Spleen (tissue), 11 donors: Measurements from ENCODE around the gene CUL5. TPM values are rescaled to one million over a fixed set of nuclear protein-coding genes. Genes with fewer than 3 reads are reported as not detected.

ENCODE experiments used
- DNase-seq: peaks from one replicate; pipeline ENCODE4 v3.0.0-alpha.2; 2020
- H3K27ac ChIP-seq, 8 donors: fragments of 200-600 bp; sonication (generic) in 7 of 8; 1 replicate in 4 of 8; 2 replicates in 4 of 8; pipeline versions ENCODE4 v1.5.0 to v1.8.0; 2016 to 2021; ENCODE audit warnings: inconsistent platforms in 4 of 8, mild to moderate bottlenecking in 4 of 8, moderate library complexity in 1 of 8
- H3K27me3 ChIP-seq, 7 donors: fragments of 200-600 bp; sonication (generic) in 6 of 7; replicated peaks in 1 of 7; 1 replicate in 4 of 7; 2 replicates in 3 of 7; pipeline versions ENCODE4 v1.5.0 to v1.8.0; 2016 to 2021; ENCODE audit warnings: inconsistent platforms in 3 of 7, mild to moderate bottlenecking in 1 of 7
- H3K36me3 ChIP-seq, 6 donors: fragments of 200-600 bp; sonication (generic) in 5 of 6; 1 replicate in 4 of 6; 2 replicates in 2 of 6; pipeline versions ENCODE4 v1.5.0 to v1.8.0; 2016 to 2021; ENCODE audit warnings: inconsistent platforms in 2 of 6
- H3K4me1 ChIP-seq, 6 donors: fragments of 200-600 bp; sonication (generic) in 5 of 6; 1 replicate in 3 of 6; 2 replicates in 3 of 6; pipeline versions ENCODE4 v1.5.0 to v1.8.0; 2016 to 2021; ENCODE audit warnings: inconsistent platforms in 3 of 6
- H3K4me3 ChIP-seq, 8 donors: fragments of 200-600 bp; sonication (generic) in 7 of 8; 1 replicate in 4 of 8; 2 replicates in 4 of 8; pipeline versions ENCODE4 v1.5.0 to v1.8.0; 2016 to 2021; ENCODE audit warnings: inconsistent platforms in 4 of 8, mild to moderate bottlenecking in 4 of 8, moderate library complexity in 2 of 8
- H3K9me3 ChIP-seq, 8 donors: fragments of 200-600 bp; sonication (generic) in 7 of 8; 1 replicate in 4 of 8; 2 replicates in 4 of 8; pipeline versions ENCODE4 v1.5.0 to v1.8.0; 2016 to 2021; ENCODE audit warnings: inconsistent platforms in 4 of 8
- POLR2A ChIP-seq, 3 donors: fragments of 450-650 bp; IDR thresholded peaks; one replicate each; pipeline ENCODE4 v1.5.1; 2017; ENCODE audit warnings: antibody characterized with exemption in 3 of 3, mild to moderate bottlenecking in 1 of 3
- POLR2AphosphoS5 ChIP-seq, 3 donors: sonication (generic); formaldehyde crosslinking; IDR thresholded peaks; one replicate each; pipeline ENCODE4 v1.5.1; 2017; ENCODE audit warnings: antibody characterized with exemption in 3 of 3
- WGBS, 5 donors: extraction: QIAGEN DNeasy Blood & Tissue Kit in 3 of 5; methylation state at CpG; one replicate each; pipeline versions ENCODE4 v1.1.5 to v1.1.7; 2013 to 2018; 5-methylcytosine and 5-hydroxymethylcytosine counted together
- intact Hi-C: fragments of 100-400 bp; cut with DNase I; formaldehyde crosslinking; loops from one replicate; pipeline ENCODE4 v1.15.0; 2023; ENCODE audit warnings: low total_unique reads
- polyA plus RNA-seq, 3 donors: library from polyadenylated mRNA; stranded (reverse); fragments of 200-250 nt; gene quantifications; one replicate each; pipeline ENCODE4 v1.2.1, GENCODE V29; 2013
- total RNA-seq, 7 donors: library from RNA; depleted of rRNA in 3 of 7; stranded (reverse); fragments of >200 nt in 3 of 7; fragmentation: NEBNext Ultra II Directional in 4 of 7; extraction: Animal tissue kit (Norgen Biotek cat#: 25700) in 4 of 7; gene quantifications; one replicate each; pipeline versions ENCODE4 v1.1.0 to v1.2.1, GENCODE V29; 2016 to 2021
- TF ChIP-seq, protein P1 (sequence below), 11 experiments: fragments of 200-600 bp in 7 of 11; fragments of 450-650 bp in 4 of 11; sonication (generic) in 4 of 11; IDR thresholded peaks in 8 of 11; conservative IDR thresholded peaks in 3 of 11; 1 replicate in 7 of 11; 2 replicates in 4 of 11; pipeline versions ENCODE4 v1.4.0 to v1.8.0; 2016 to 2021; ENCODE audit warnings: antibody characterized with exemption in 11 of 11, inconsistent platforms in 4 of 11, mild to moderate bottlenecking in 1 of 11
- donor health status: healthy with polysubstance abuse.
- donor health status: DM: no; HTN: no; CAD: no; lungs with moderate emphysema.
- donor health status: DM: no; HTN: no; CAD: no.
- donor health status: Bipolar disorder and iron deficiency.
- donor health status: healthy.
- donor health status: DM: no; HTN: no; CAD: no.
- donor health status: DM: yes; HTN: yes; CAD: no.

CUL5 gene
- total and polyA plus RNA-seq, 10 donors: 5.5 to 42.7 (median 35.6) TPM

DNA sequence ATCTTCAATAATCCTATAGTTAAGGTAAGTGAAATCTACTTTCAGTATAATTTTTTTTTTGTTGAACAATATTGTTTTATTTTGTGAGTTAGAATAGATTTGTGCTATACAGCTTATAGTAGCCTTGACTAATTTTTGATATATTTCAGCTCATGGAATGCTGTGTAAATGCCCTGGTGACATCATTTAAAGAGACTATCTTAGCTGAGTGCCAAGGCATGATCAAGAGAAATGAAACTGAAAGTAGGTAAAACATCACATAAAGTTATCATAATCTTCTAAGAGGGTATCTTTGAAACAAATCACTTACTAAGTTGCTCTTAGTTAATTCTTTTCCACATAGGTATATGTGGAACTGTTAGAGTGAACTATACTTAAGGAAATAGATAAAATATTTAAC is 61.2 kb downstream of the CUL5 start:
- TF ChIP-seq, protein P1, sequence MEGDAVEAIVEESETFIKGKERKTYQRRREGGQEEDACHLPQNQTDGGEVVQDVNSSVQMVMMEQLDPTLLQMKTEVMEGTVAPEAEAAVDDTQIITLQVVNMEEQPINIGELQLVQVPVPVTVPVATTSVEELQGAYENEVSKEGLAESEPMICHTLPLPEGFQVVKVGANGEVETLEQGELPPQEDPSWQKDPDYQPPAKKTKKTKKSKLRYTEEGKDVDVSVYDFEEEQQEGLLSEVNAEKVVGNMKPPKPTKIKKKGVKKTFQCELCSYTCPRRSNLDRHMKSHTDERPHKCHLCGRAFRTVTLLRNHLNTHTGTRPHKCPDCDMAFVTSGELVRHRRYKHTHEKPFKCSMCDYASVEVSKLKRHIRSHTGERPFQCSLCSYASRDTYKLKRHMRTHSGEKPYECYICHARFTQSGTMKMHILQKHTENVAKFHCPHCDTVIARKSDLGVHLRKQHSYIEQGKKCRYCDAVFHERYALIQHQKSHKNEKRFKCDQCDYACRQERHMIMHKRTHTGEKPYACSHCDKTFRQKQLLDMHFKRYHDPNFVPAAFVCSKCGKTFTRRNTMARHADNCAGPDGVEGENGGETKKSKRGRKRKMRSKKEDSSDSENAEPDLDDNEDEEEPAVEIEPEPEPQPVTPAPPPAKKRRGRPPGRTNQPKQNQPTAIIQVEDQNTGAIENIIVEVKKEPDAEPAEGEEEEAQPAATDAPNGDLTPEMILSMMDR (IDR thresholded peaks at IDR 0.05 in 8 of 11, conservative IDR thresholded peaks at IDR 0.05 in 3 of 11): no peak
- TF ChIP-seq POLR2A (IDR thresholded peaks at IDR 0.05): no peak
- no peak for TF ChIP-seq POLR2AphosphoS5 (IDR thresholded peaks at IDR 0.05)
- Histone ChIP-seq H3K27me3 (no peaks in the 10 kb centered on the region), H3K36me3 (peaks cover 0 to 81% (median 20%) of the 10 kb centered on the region in 6 donors), H3K9me3 (no peaks in the 10 kb centered on the region), H3K4me1 (peaks cover 0 to 22% (median 9%) of the 10 kb centered on the region in 6 donors), H3K4me3 (no peak overlapping the region), H3K27ac (peak overlapping the region in 4 of 8 donors; percentile 15 to 48 (median 28))
- intact Hi-C loops: no loop called here
- DNase-seq: no peak

DNA sequence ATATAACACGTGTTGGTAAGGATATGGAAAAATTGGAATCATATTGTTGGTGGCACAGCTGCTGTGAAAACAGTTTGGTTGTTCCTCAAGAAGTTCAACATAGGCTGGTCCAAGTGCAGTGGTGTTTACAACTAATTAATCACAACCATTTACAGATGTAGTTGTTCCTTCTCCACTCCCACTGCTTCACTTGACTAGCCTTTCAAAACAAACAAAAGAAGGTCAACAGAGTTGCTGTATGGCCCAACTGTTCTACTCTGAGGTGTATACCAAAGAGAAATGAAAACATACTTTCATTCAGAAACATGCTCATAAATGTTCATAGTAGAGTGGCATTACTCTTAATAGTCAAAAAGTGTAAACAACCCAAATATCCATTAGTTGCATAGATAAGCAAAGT is 76.1 kb downstream of the CUL5 start:
- Histone ChIP-seq H3K4me1 (no peaks in the 10 kb centered on the region), H3K9me3 (no peaks in the 10 kb centered on the region)

DNA sequence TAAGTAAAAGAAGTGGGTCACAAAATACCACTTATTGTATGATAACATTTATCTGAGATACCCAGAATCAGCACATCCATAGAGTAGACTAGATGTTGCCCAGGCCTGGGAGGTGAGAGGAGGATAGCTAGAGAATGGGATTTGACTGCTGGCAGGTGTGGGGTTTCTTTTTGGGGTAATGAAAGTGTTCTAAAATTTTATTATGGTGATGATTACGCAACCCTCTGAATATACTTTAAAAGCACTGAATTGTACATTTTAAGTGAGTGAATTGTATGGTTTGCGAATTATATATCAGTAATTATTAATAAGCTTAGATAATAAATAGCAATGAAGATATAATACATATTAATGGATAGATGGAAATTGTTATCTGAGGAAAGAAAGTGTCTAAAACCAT is 77.0 kb downstream of the CUL5 start:
- 96 to 98% (median 97%) methylated on average over 2 of the region's 2 CpGs for WGBS, 5 donors
- Histone ChIP-seq H3K27me3 (no peaks in the 10 kb centered on the region), H3K36me3 (peaks cover 0 to 91% (median 48%) of the 10 kb centered on the region in 6 donors), H3K4me3 (no peak overlapping the region), H3K4me1 (no peaks in the 10 kb centered on the region), H3K27ac (no peak overlapping the region), H3K9me3 (no peaks in the 10 kb centered on the region)
- TF ChIP-seq POLR2AphosphoS5 (IDR thresholded peaks at IDR 0.05) (no peak), POLR2A (IDR thresholded peaks at IDR 0.05) (no peak)
- TF ChIP-seq, protein P1 (IDR thresholded peaks at IDR 0.05 in 8 of 11, conservative IDR thresholded peaks at IDR 0.05 in 3 of 11): no peak
- DNase-seq: no peak
- intact Hi-C loops: no loop called here

More for the DNA sequence above, 76.1 kb downstream of the CUL5 start:
- peaks cover 0 to 91% (median 50%) of the 10 kb centered on the region in 6 donors for H3K36me3 ChIP-seq
- TF ChIP-seq POLR2AphosphoS5 (IDR thresholded peaks at IDR 0.05) (no peak), POLR2A (IDR thresholded peaks at IDR 0.05) (no peak)
- TF ChIP-seq, protein P1 (IDR thresholded peaks at IDR 0.05 in 8 of 11, conservative IDR thresholded peaks at IDR 0.05 in 3 of 11): no peak
- 79 to 98% (median 95%) methylated on average over 1 of the region's 1 CpG for WGBS, 5 donors
- intact Hi-C loops: no loop called here
- H3K4me3 ChIP-seq: no peak overlapping the region
- no peak for DNase-seq
- no peaks in the 10 kb centered on the region for H3K27me3 ChIP-seq
- no peak overlapping the region for H3K27ac ChIP-seq

DNA sequence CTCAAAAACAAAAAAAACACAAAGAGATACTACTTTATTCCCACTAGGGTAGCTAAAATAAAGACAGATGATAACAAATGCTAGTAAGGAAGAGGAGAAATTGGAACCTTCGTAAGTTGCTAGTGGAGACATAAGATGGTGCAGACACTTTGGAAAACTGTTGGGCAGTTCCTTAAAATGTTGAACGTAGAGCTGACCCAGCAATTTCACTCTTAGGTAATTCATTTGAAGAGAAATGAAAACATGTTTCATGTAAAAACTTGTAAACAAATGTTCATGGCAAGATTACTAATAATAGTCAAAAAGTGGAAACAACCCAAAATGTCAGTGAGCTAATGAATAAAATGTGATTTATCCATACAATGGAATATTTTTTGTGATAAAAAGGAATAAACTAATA is 83.4 kb downstream of the CUL5 start:
- no peak for TF ChIP-seq POLR2A (IDR thresholded peaks at IDR 0.05)
- TF ChIP-seq, protein P1 (IDR thresholded peaks at IDR 0.05 in 8 of 11, conservative IDR thresholded peaks at IDR 0.05 in 3 of 11): no peak
- TF ChIP-seq POLR2AphosphoS5 (IDR thresholded peaks at IDR 0.05): no peak
- H3K27me3 ChIP-seq: no peaks in the 10 kb centered on the region
- 39 to 48% (median 44%) methylated on average over 2 of the region's 2 CpGs for WGBS, 5 donors
- peaks cover 0 to 99% (median 53%) of the 10 kb centered on the region in 6 donors for H3K36me3 ChIP-seq
- H3K4me1 ChIP-seq: no peaks in the 10 kb centered on the region
- intact Hi-C loops: no loop called here
- no peak for DNase-seq
- H3K27ac ChIP-seq: no peak overlapping the region
- no peaks in the 10 kb centered on the region for H3K9me3 ChIP-seq
- no peak overlapping the region for H3K4me3 ChIP-seq
